AG10803 (cell line): ENCODE measurements around the gene CHP2.

Experiments
- DNase-seq: peaks from one replicate; pipeline ENCODE4 v3.0.0; 2010; ENCODE audit warnings: low read depth
- H3K4me3 ChIP-seq: 2 replicates; pipeline ENCODE4 v1.5.1; 2011; ENCODE audit warnings: mild to moderate bottlenecking, low read length, control low read depth
- TF ChIP-seq, protein P1 (sequence below): conservative IDR thresholded peaks from 2 replicates; pipeline ENCODE4 v1.5.1; 2011; ENCODE audit warnings: mild to moderate bottlenecking, low read length, control low read depth, inconsistent platforms

Gene CHP2

DNA sequence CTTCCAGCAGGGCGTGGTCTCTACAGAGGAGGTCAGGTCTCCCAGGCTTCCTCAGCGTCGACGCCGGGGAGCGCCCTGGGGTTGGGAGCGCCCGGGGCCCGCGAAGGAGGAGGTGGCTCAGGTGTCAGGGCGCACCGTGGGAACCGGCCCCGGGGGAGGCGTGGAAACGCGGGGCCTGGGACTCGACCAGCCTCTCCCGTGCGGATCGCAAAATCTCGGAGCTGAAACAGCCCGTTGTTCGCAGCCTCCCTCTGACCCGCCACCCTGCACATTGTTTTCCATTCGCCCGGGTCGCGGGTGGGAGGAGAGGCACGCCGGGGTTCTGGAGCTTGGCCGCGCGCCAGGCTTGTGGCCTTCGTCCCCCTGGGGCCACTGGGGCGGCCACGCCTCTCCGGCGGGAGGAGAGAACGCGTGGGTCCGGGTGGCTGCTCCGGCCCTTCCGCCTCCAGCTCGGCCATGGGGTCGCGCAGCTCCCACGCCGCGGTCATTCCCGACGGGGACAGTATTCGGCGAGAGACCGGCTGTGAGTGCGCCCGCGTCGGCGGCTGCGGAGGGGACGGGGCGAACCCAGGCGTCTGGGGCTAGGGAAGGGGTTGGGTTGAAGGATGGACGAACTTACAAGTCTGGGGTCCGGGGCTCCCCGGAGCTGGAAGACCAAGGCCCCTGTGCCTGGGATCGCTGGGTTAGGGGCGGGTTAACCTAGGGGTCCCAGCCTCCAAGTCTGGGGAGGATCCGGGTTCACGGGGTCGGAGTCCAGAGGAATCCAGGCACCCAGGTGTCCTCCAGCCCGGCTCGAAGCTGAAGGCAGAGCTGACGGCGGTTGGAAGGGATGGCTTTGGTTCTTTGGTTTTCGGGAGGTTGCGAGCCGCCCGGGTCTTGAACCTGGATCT lies at the start of gene CHP2:
TSS of gene CHP2 (plus strand) at position 433 of the 890 bp plus-strand sequence. CDS start at position 457, 24 bp downstream.
- TF ChIP-seq, protein P1, sequence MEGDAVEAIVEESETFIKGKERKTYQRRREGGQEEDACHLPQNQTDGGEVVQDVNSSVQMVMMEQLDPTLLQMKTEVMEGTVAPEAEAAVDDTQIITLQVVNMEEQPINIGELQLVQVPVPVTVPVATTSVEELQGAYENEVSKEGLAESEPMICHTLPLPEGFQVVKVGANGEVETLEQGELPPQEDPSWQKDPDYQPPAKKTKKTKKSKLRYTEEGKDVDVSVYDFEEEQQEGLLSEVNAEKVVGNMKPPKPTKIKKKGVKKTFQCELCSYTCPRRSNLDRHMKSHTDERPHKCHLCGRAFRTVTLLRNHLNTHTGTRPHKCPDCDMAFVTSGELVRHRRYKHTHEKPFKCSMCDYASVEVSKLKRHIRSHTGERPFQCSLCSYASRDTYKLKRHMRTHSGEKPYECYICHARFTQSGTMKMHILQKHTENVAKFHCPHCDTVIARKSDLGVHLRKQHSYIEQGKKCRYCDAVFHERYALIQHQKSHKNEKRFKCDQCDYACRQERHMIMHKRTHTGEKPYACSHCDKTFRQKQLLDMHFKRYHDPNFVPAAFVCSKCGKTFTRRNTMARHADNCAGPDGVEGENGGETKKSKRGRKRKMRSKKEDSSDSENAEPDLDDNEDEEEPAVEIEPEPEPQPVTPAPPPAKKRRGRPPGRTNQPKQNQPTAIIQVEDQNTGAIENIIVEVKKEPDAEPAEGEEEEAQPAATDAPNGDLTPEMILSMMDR: no peak
- H3K4me3 ChIP-seq: no peak within 1 kb of the TSS
- no peak for DNase-seq

DNA sequence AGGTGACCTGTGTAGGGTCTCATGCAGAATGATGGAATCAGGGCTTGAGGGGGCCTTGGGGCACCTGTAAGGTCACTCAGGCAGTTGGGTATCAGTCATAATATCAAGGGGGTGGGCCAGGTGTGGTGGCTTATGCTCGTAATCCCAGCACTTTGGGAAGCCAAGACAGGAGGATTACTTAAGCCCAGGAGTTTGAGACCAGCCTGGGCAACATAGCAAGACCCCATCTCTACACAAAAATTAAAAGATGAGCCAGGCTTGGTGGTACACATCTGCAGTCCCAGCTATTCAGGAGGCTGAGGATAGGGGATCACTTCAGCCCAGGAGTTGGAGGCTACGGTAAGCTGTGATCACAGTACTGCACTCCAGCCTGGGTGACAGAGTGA lies 49.3 kb upstream of the CHP2 start:
- H3K4me3 ChIP-seq: no peak overlapping the region
- TF ChIP-seq, protein P1: no peak
- no peak for DNase-seq

DNA sequence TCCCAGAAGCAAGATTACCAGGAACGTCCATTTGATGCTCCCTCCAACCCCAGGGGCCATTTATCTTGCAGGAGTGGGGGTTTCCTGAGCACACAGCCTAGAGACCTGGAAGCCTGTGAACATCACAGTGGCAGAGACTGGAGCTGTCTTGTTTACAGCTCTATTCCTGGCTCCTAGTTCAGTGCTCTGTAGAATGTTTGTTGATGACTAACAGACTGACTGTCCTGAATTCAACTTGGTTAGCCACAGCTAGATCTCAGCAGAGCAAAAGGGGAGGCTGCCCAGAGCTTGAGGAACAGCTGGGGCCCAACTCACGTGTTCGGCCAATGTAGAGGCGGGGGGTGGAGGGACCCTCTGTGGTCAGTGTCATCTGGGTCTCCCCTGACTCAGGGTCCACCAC lies 48.4 kb upstream of the CHP2 start:
- TF ChIP-seq, protein P1: no peak
- H3K4me3 ChIP-seq: no peak overlapping the region
- no peak for DNase-seq

DNA sequence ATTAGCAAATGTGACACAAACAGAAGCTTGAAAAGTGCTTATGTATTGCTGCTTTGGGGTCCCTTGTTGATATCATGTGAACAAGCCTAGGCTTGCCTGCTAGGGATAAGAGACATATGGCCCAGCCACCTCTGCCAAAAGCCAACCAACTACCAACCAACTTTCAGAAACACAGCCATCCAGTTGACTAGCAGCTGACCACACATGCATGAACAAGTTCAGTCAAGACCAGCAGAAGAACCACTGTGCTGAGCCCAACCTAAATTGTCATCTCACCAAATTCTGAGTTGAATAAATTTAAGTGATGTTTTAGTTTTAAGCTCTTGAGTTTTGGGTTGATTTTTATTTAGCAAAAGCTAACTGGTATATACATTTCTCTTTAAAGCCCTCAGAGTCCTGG lies 45.3 kb upstream of the CHP2 start:
- H3K4me3 ChIP-seq: no peak overlapping the region
- no peak for DNase-seq
- TF ChIP-seq, protein P1: no peak

DNA sequence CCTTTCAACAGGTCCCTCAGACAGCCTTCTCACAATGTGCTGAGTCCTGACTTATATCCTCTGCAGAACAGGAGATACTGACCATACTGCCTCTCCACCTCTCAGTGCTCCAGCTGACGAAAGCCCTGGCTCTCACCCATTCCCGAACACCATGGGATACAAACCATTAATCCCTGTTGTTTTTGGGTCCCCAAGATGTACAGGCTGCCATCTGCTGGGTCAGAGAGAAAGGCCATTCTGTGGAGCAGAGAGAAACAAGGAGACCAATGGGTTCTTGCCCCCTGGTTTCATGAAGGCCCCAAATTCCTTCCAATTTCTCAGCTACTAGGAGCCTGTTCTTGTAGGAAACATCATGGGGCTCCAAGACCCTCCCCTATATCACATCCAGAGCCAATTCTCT lies 44.8 kb upstream of the CHP2 start:
- DNase-seq: no peak
- TF ChIP-seq, protein P1: no peak
- no peak overlapping the region for H3K4me3 ChIP-seq

DNA sequence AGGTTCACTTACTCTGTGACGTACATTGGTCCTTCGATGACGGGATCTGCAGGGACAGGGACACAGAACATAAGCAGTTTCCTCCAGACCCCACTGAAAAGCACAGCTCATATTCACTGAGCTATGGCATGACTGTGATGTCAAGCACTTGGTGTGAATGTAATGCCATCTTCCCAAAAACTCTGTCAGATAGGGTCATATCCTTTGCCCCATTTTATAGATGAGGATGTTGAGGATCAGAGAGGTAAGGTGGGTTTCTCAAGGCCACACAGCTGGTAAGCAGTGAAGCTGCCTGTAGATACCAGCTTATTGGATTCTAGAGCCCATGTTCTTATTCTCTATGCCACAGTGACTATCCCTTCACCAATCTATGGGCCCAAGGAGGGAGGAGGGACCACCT lies 44.3 kb upstream of the CHP2 start:
- TF ChIP-seq, protein P1: no peak
- H3K4me3 ChIP-seq: no peak overlapping the region
- DNase-seq: no peak

DNA sequence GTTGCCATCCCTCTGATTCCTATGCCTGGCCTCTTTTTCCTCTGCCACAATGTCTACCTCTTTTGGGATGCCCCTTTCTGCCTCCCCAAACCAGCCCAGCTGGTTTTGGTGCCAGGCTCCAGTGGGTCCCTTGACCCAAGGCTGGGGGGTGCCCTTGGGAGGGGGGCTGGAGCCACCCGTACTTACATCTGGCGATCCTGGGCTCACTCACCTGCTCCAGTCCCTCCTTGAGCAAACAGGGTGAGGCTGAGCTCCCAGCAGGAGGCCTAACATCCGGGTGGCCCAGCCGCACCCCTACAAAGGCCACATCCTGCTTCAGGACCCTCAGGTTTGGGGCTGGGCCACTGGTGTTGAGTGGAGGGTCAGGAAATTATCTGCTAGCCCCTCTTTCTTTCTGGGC lies 43.0 kb upstream of the CHP2 start:
- H3K4me3 ChIP-seq: no peak overlapping the region
- DNase-seq: no peak
- TF ChIP-seq, protein P1: no peak
